Endodermal cell (in vitro differentiated cells): Measurements from ENCODE around the gene CNTFR. TPM values are rescaled to one million over a fixed set of nuclear protein-coding genes. Genes with fewer than 3 reads are reported as not detected.

ENCODE experiments used
- DNase-seq: peaks from one replicate; pipeline ENCODE4 v3.0.0-alpha.2; 2017
- H3K27ac ChIP-seq: 2 replicates; pipeline ENCODE4 v1.5.1; 2013; ENCODE audit warnings: mild to moderate bottlenecking, low read depth, low read length, moderate library complexity
- H3K27me3 ChIP-seq: 2 replicates; pipeline ENCODE4 v1.6.1; 2013; ENCODE audit warnings: mild to moderate bottlenecking, low read length, moderate library complexity; ENCODE audit not compliant: insufficient read depth, control insufficient read depth, poor library complexity, severe bottlenecking
- H3K36me3 ChIP-seq: 2 replicates; pipeline ENCODE4 v1.7.0; 2013; ENCODE audit warnings: mild to moderate bottlenecking, low read length, moderate library complexity; ENCODE audit not compliant: control insufficient read depth, insufficient read depth
- H3K4me1 ChIP-seq: one replicate; pipeline ENCODE4 v1.7.0; 2013; ENCODE audit warnings: low read length; ENCODE audit not compliant: control insufficient read depth, insufficient read depth
- H3K4me3 ChIP-seq: 2 replicates; pipeline ENCODE4 v1.5.1; 2013; ENCODE audit warnings: mild to moderate bottlenecking, low read length, moderate library complexity
- H3K9ac ChIP-seq: 2 replicates; pipeline ENCODE4 v1.6.1; 2013; ENCODE audit warnings: mild to moderate bottlenecking, low read length, moderate library complexity; ENCODE audit not compliant: poor library complexity, severe bottlenecking; ENCODE audit errors: extremely low read depth
- H3K9me3 ChIP-seq: 2 replicates; pipeline ENCODE4 v1.6.1; 2013; ENCODE audit warnings: mild to moderate bottlenecking, low read length, moderate library complexity; ENCODE audit not compliant: control insufficient read depth
- H3K27ac Mint-ChIP-seq: 2 replicates; pipeline ENCODE4 v1.8.0; 2020; ENCODE audit warnings: mixed read lengths
- H3K27me3 Mint-ChIP-seq: 2 replicates; pipeline ENCODE4 v1.8.0; 2021; ENCODE audit warnings: mild to moderate bottlenecking, mixed read lengths; ENCODE audit not compliant: insufficient read depth
- H3K36me3 Mint-ChIP-seq: 2 replicates; pipeline ENCODE4 v1.8.0; 2020; ENCODE audit warnings: low read depth, mixed read lengths
- H3K4me1 Mint-ChIP-seq: 2 replicates; pipeline ENCODE4 v1.8.0; 2020; ENCODE audit warnings: mixed read lengths
- H3K4me3 Mint-ChIP-seq: 2 replicates; pipeline ENCODE4 v1.8.0; 2020; ENCODE audit warnings: mild to moderate bottlenecking, moderate library complexity, mixed read lengths
- H3K9me3 Mint-ChIP-seq: 2 replicates; pipeline ENCODE4 v1.8.0; 2020; ENCODE audit warnings: mild to moderate bottlenecking, mixed read lengths
- WGBS, 2 experiments: methylation state at CpG; one replicate each; pipeline versions ENCODE4 v1.1.5 to v1.1.7; 2013; ENCODE audit warnings: missing lambda C conversion rate in 2 of 2, mixed read lengths in 1 of 2; ENCODE audit not compliant: insufficient coverage in 1 of 2, insufficient read length in 1 of 2; 5-methylcytosine and 5-hydroxymethylcytosine counted together
- total RNA-seq, 2 donors: library from RNA; stranded (reverse); fragmentation: NEBNext Ultra II Directional in 1 of 2; extraction: Animal tissue kit (Norgen Biotek cat#: 25700) in 1 of 2; gene quantifications; 2 replicates in 1 of 2; 3 replicates in 1 of 2; pipeline ENCODE4 v1.2.1, GENCODE V29; 2021
- TF ChIP-seq, protein P1 (sequence below): fragments of 200-600 bp; sonication (generic); conservative IDR thresholded peaks from 2 replicates; pipeline ENCODE4 v1.5.0; 2021; ENCODE audit warnings: antibody characterized with exemption, mild to moderate bottlenecking

CNTFR gene
- total RNA-seq, 2 donors from 2014 or later: 0.53 to 1.6 TPM

DNA sequence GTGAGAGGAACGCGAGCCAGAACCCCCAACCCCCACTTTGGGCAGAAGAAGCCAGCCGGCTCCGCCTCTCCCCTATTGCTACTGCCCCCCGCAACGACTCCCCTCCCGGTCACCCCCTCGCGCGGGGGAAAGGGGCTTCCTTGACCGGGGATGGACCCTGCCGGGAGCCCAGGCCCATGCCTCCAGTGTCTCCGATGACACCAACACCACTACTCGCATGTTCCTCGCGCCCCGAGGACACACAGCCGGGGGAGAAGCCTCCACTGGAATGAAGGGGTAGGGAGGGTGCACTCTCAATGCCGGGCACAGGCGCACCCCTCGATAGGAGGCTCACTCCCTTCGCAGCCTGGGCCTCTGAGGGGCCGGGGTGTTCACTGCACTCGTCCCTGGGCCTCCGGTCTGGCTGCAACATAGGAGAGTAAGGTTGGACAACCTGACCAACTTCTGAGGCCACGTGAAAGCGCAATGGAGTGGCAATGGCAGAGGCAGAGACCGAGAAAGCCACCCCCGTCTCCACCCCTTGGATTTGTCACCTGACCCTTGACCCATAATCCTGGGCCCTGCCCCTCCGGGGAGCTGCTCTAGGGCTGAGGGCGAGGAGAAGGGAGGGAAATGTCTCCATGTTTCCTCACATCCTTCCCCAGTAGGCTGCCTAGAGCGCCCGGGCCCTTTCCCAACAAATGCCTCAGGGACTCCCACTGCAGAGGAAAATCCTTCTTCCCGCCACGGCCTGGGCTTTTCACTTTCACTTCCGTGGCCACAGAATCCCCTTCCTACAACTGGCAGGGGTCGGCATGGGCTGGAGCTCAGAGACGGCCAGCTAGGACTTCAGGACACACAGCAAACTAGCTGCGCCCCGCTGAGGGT lies 1.1 kb upstream of the CNTFR start:
- no peaks in the 10 kb centered on the region for H3K9me3 ChIP-seq
- H3K27ac ChIP-seq: no peak overlapping the region
- 9 to 18% methylated on average over 7 to 40 of the region's 40 CpGs for WGBS, 2 experiments
- Mint-ChIP-seq H3K36me3 (no peaks in the 10 kb centered on the region), H3K9me3 (no peaks in the 10 kb centered on the region), H3K27ac (no peak overlapping the region), H3K4me3 (peak overlapping the region; percentile 62), H3K27me3 (peaks cover 90% of the 10 kb centered on the region), H3K4me1 (peaks cover 27% of the 10 kb centered on the region)
- no peak overlapping the region for H3K9ac ChIP-seq
- peak overlapping the region; percentile 64 for H3K4me3 ChIP-seq
- no peaks in the 10 kb centered on the region for H3K36me3 ChIP-seq
- H3K27me3 ChIP-seq: peaks cover 90% of the 10 kb centered on the region
- peak; percentile 80 for DNase-seq
- TF ChIP-seq, protein P1, sequence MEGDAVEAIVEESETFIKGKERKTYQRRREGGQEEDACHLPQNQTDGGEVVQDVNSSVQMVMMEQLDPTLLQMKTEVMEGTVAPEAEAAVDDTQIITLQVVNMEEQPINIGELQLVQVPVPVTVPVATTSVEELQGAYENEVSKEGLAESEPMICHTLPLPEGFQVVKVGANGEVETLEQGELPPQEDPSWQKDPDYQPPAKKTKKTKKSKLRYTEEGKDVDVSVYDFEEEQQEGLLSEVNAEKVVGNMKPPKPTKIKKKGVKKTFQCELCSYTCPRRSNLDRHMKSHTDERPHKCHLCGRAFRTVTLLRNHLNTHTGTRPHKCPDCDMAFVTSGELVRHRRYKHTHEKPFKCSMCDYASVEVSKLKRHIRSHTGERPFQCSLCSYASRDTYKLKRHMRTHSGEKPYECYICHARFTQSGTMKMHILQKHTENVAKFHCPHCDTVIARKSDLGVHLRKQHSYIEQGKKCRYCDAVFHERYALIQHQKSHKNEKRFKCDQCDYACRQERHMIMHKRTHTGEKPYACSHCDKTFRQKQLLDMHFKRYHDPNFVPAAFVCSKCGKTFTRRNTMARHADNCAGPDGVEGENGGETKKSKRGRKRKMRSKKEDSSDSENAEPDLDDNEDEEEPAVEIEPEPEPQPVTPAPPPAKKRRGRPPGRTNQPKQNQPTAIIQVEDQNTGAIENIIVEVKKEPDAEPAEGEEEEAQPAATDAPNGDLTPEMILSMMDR: no peak
- peaks cover 7% of the 10 kb centered on the region for H3K4me1 ChIP-seq

GRCh38 chr9:34588671-34589635 lies 571 bp downstream of the CNTFR start:
- TF ChIP-seq, protein P1: no peak
- Histone ChIP-seq H3K4me1 (peaks cover 7% of the 10 kb centered on the region), H3K9me3 (no peaks in the 10 kb centered on the region), H3K9ac (no peak overlapping the region), H3K4me3 (peak overlapping the region; percentile 74), H3K27me3 (peaks cover 98% of the 10 kb centered on the region), H3K36me3 (no peaks in the 10 kb centered on the region), H3K27ac (no peak overlapping the region)
- Mint-ChIP-seq H3K4me3 (peak overlapping the region; percentile 62), H3K9me3 (no peaks in the 10 kb centered on the region), H3K4me1 (peaks cover 30% of the 10 kb centered on the region), H3K27me3 (peaks cover 97% of the 10 kb centered on the region), H3K27ac (no peak overlapping the region), H3K36me3 (no peaks in the 10 kb centered on the region)
- DNase-seq: no peak
- 2 to 3% methylated on average over 26 to 86 of the region's 86 CpGs for WGBS, 2 experiments

- Histone ChIP-seq H3K4me1 (peaks cover 7% of the 10 kb centered on the region), H3K27me3 (peaks cover 87% of the 10 kb centered on the region), H3K4me3 (no peak overlapping the region), H3K9ac (no peak overlapping the region), H3K9me3 (no peaks in the 10 kb centered on the region), H3K27ac (no peak overlapping the region), H3K36me3 (no peaks in the 10 kb centered on the region)
- Mint-ChIP-seq H3K4me1 (peaks cover 30% of the 10 kb centered on the region), H3K27me3 (peaks cover 97% of the 10 kb centered on the region), H3K27ac (no peak overlapping the region), H3K4me3 (no peak overlapping the region), H3K9me3 (no peaks in the 10 kb centered on the region), H3K36me3 (no peaks in the 10 kb centered on the region)
- no peak for DNase-seq
- TF ChIP-seq, protein P1: no peak
- WGBS, 2 experiments: 89 to 92% methylated on average over 2 of the region's 2 CpGs
Measured at GRCh38 chr9:34587271-34587670, 2.3 kb downstream of the CNTFR start.
